Body of pancreas (tissue), 4 donors: ENCODE results near the gene RBM33. TPM values are rescaled to one million over a fixed set of nuclear protein-coding genes. Genes with fewer than 3 reads are reported as not detected.

Source experiments
- ATAC-seq: fragments of 150-250 bp; one replicate; pipeline ENCODE4 v1.9.1; 2016
- DNase-seq, 4 donors: peaks; one replicate each; pipeline ENCODE4 v3.0.0-alpha.2; 2019
- H3K27ac ChIP-seq, 4 donors: fragments of 200-600 bp; sonication (generic); 1 replicate in 3 of 4; 2 replicates in 1 of 4; pipeline versions ENCODE4 v1.5.1 to v1.6.1; 2016 to 2019; ENCODE audit warnings: mild to moderate bottlenecking in 1 of 4, mixed read lengths in 1 of 4, moderate library complexity in 1 of 4
- H3K27me3 ChIP-seq, 2 donors: fragments of 200-600 bp; sonication (generic); one replicate each; pipeline ENCODE4 v1.6.0; 2016; ENCODE audit warnings: mild to moderate bottlenecking in 1 of 2
- H3K36me3 ChIP-seq, 2 donors: fragments of 200-600 bp; sonication (generic); replicated peaks in 1 of 2; 2 replicates each; pipeline ENCODE4 v1.5.1; 2016; ENCODE audit warnings: low read depth in 2 of 2; ENCODE audit not compliant: insufficient read depth in 1 of 2
- H3K4me1 ChIP-seq: fragments of 200-600 bp; sonication (generic); one replicate; pipeline ENCODE4 v1.6.0; 2016
- H3K4me3 ChIP-seq, 2 donors: fragments of 200-600 bp; sonication (generic); 1 replicate in 1 of 2; 2 replicates in 1 of 2; pipeline ENCODE4 v1.5.1; 2016 to 2019
- H3K9me3 ChIP-seq, 3 donors: fragments of 200-600 bp; sonication (generic); 1 replicate in 2 of 3; 2 replicates in 1 of 3; pipeline ENCODE4 v1.5.1; 2016
- POLR2A ChIP-seq, 3 donors: fragments of 450-650 bp; IDR thresholded peaks; one replicate each; pipeline ENCODE4 v1.6.1; 2016; ENCODE audit warnings: antibody characterized with exemption in 3 of 3, mild to moderate bottlenecking in 2 of 3
- WGBS, 2 donors: methylation state at CpG; one replicate each; pipeline ENCODE4 v1.1.5; 2017; 5-methylcytosine and 5-hydroxymethylcytosine counted together
- intact Hi-C: fragments of 100-400 bp; cut with DNase I; formaldehyde crosslinking; loops from one replicate; pipeline ENCODE4 v1.15.1; 2023
- total RNA-seq, 2 donors: library from RNA; depleted of rRNA; stranded (reverse); fragments of >200 nt; gene quantifications; one replicate each; pipeline ENCODE4 v1.1.0, GENCODE V29; 2016
- TF ChIP-seq, protein P1 (sequence below), 7 experiments: fragments of 450-650 bp in 4 of 7; fragments of 200-600 bp in 3 of 7; sonication (generic) in 3 of 7; IDR thresholded peaks; one replicate each; pipeline ENCODE4 v1.5.1; 2016 to 2019; ENCODE audit warnings: antibody characterized with exemption in 7 of 7

RBM33 gene
- total RNA-seq, 2 donors from 2014 or later, result 30.6 to 78.4 TPM

DNA sequence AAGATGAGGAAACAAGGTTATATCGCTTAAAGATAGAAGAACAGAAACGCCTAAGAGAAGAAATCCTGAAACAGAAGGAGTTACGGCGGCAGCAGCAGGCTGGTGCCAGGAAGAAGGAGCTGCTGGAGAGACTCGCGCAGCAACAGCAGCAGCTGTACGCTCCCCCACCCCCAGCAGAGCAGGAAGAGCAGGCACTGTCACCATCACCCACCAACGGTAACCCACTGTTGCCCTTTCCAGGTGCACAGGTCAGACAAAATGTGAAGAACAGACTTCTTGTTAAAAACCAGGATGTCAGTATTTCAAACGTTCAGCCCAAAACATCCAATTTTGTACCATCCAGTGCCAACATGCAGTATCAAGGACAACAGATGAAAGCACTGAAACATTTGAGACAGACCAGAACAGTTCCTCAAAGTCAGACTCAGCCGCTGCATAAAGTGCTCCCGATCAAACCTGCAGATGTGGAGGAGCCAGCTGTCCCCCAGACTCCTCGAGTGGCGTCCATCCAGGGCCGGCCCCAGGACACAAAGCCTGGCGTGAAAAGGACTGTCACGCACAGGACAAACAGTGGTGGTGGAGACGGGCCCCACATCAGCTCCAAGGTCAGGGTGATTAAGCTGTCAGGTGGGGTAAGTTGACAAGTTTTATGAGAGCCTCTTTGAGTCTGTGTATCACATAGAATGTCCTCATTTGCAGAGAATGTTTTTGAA lies 100.7 kb downstream of the RBM33 start:
- ATAC-seq, result no peak
- DNase-seq, result no peak
- Histone ChIP-seq H3K36me3 (peaks cover 14 to 29% of the 10 kb centered on the region in 2 donors), H3K9me3 (no peaks in the 10 kb centered on the region), H3K27ac (no peak overlapping the region), H3K4me1 (no peaks in the 10 kb centered on the region), H3K4me3 (no peak overlapping the region), H3K27me3 (no peaks in the 10 kb centered on the region)
- TF ChIP-seq, protein P1, sequence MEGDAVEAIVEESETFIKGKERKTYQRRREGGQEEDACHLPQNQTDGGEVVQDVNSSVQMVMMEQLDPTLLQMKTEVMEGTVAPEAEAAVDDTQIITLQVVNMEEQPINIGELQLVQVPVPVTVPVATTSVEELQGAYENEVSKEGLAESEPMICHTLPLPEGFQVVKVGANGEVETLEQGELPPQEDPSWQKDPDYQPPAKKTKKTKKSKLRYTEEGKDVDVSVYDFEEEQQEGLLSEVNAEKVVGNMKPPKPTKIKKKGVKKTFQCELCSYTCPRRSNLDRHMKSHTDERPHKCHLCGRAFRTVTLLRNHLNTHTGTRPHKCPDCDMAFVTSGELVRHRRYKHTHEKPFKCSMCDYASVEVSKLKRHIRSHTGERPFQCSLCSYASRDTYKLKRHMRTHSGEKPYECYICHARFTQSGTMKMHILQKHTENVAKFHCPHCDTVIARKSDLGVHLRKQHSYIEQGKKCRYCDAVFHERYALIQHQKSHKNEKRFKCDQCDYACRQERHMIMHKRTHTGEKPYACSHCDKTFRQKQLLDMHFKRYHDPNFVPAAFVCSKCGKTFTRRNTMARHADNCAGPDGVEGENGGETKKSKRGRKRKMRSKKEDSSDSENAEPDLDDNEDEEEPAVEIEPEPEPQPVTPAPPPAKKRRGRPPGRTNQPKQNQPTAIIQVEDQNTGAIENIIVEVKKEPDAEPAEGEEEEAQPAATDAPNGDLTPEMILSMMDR (IDR thresholded peaks at IDR 0.05), result no peak
- TF ChIP-seq POLR2A (IDR thresholded peaks at IDR 0.05), result no peak
- WGBS, 2 donors, result 66 to 71% methylated on average over 17 of the region's 17 CpGs
- intact Hi-C loops, result no loop called here

DNA sequence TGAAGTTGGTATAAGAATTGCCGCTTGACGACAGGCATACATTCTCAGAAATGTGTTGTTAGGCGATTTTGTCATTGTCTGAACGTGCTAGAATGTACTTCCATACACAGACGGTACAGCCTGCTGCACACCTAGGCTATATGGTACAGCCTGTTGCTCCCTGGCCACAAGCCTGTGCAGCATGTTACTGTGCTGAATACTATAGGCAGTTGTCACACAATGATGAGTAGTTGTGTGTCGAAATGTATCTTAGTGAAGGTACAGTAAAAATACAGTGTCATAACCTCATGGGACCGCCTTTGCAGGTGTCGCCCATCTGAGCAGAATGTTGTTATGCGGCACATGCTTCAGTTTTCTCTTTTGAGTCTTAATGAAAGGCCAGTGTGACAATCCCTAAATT lies 101.3 kb downstream of the RBM33 start:
- WGBS, 2 donors, result 90 to 91% methylated on average over 9 of the region's 9 CpGs
- ATAC-seq (no peak), DNase-seq (no peak)
- TF ChIP-seq, protein P1 (IDR thresholded peaks at IDR 0.05), result no peak
- TF ChIP-seq POLR2A (IDR thresholded peaks at IDR 0.05), result no peak
- Histone ChIP-seq H3K27me3 (no peaks in the 10 kb centered on the region), H3K9me3 (no peaks in the 10 kb centered on the region), H3K27ac (no peak overlapping the region), H3K36me3 (peaks cover 14 to 26% of the 10 kb centered on the region in 2 donors), H3K4me1 (peaks cover 4% of the 10 kb centered on the region), H3K4me3 (no peak overlapping the region)
- intact Hi-C loops, result no loop called here

DNA sequence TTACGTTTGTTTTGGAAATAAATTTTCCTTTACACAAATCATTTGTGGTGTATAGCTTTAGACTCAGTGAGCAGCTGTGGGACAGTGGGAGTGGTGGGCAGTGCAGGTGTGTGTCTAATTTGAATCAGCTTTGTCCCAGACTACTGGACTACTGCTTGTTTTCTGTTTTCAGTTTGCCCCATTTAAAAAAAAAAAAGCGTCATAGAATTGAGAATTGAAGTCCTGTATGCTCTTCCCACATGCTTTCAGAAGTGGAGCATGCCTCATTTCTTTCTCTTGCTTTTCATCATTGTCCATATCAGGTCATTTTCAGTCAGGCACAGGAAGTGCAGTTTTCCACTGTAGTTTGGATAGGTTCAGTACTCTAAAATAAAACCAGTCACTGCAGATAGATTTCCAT lies 101.7 kb downstream of the RBM33 start:
- WGBS, 2 donors, result 83 to 87% methylated on average over 2 of the region's 2 CpGs
- Histone ChIP-seq H3K9me3 (no peaks in the 10 kb centered on the region), H3K36me3 (peaks cover 14 to 26% of the 10 kb centered on the region in 2 donors), H3K4me3 (no peak overlapping the region), H3K27me3 (no peaks in the 10 kb centered on the region), H3K4me1 (peaks cover 9% of the 10 kb centered on the region), H3K27ac (no peak overlapping the region)
- intact Hi-C loops, result no loop called here
- DNase-seq (no peak), ATAC-seq (no peak)
- TF ChIP-seq, protein P1 (IDR thresholded peaks at IDR 0.05), result no peak
- TF ChIP-seq POLR2A (IDR thresholded peaks at IDR 0.05), result no peak

DNA sequence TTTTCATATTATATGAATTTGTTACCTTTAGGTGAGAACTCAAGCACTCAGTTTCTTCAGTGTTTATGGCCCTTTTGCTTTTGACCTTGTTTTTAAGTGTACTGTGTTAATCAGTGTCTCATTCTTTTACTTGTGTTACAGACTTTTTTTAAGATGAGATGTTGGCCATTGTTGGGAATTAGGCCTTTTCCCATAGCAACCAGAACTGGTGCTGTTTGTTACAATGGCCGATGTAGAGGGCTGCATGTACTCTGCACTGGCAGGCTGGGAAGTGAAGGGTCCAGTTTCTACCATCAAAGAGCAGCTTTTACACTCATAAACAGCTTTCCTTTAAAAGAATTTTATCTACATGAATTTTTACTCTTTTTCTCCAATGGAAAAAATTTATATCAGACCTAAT lies 102.7 kb downstream of the RBM33 start:
- ATAC-seq (no peak), DNase-seq (no peak)
- H3K27ac ChIP-seq, result no peak overlapping the region
- peaks cover 13% of the 10 kb centered on the region for H3K4me1 ChIP-seq
- 90 to 94% methylated on average over 1 of the region's 1 CpG for WGBS, 2 donors
- H3K36me3 ChIP-seq, result peaks cover 14 to 20% of the 10 kb centered on the region in 2 donors
- intact Hi-C loops, result no loop called here
- TF ChIP-seq POLR2A (IDR thresholded peaks at IDR 0.05), result no peak
- TF ChIP-seq, protein P1 (IDR thresholded peaks at IDR 0.05), result no peak
- H3K4me3 ChIP-seq, result no peak overlapping the region
- H3K9me3 ChIP-seq, result no peaks in the 10 kb centered on the region
- H3K27me3 ChIP-seq, result no peaks in the 10 kb centered on the region

DNA sequence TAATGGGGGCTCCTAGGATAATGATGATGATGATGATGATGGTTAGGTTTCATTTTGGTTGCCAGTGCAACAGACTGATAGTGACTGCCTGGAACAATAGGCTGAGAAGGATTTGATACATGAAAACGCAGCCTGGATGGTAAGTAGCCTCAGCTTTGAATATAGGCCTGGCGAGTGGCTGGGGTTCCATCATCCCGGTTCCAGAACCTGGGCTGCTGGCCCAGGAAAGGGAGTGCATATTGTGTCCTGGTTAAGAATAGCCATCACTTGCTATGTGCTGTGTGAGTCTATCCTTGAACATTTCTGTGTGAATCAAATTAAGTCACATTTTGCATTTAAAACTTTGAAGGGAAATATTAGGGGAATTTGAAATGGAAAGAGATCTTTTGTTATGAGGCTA lies 105.1 kb downstream of the RBM33 start:
- no peak for ATAC-seq
- Histone ChIP-seq H3K4me3 (no peak overlapping the region), H3K27ac (no peak overlapping the region), H3K4me1 (peaks cover 35% of the 10 kb centered on the region), H3K9me3 (no peaks in the 10 kb centered on the region), H3K27me3 (no peaks in the 10 kb centered on the region), H3K36me3 (peaks cover 11 to 13% of the 10 kb centered on the region in 2 donors)
- intact Hi-C loops, result no loop called here
- WGBS, 2 donors, result 91 to 94% methylated on average over 3 of the region's 3 CpGs
- DNase-seq, result no peak
- TF ChIP-seq POLR2A (IDR thresholded peaks at IDR 0.05), result no peak
